GM19043 (cell line): Measurements from ENCODE around the gene LRCH3.
"Not testable (repeated sequence)": the region's sequence is repeated elsewhere in the genome, so short reads cannot be mapped to it uniquely, and the experiment has no call there.

Source experiments
- ATAC-seq: cut with Tn5 transposase; IDR thresholded peaks from one replicate; pipeline ENCODE4 v1.9.1; 2021; ENCODE audit warnings: low read depth; ENCODE audit not compliant: unreplicated experiment

The LRCH3 gene

DNA sequence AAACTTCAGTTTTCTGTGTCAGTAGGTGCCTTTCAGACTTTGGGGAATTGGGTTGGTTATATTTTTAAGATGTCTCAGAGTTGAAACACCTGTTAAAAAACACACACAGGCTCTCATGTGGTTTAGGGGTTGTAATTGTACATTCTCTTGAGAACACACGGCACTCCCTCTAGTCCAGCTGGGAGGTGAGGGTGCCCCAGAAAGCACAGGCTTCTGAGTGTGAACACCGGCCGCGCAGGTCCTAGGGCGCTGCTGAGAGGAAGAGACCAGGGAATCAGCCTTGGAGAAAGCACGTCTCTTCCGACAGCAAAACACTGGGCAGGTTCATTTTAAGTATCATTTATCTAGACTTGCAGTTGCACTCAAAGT, 90.9 kb downstream of the LRCH3 start:
- no peak for ATAC-seq

DNA sequence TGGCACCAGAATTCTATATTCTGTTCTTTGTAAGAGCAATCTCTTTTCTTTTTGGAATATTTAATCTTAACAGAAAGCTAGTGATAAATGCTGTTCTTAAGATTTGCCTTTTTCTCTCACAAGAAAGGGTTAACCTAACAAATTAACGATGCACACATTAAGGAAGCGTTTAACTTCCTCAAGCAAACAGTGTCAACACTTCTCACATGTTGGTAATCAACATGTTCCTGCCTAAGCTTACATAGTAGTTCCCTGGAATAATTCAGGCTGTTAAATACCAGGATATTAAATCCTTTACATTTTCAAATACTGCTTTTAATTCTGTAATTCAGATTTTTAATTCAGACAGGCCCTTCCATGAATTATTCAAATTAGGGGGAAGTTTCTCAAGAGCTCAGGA, 91.5 kb downstream of the LRCH3 start:
- no peak for ATAC-seq

DNA sequence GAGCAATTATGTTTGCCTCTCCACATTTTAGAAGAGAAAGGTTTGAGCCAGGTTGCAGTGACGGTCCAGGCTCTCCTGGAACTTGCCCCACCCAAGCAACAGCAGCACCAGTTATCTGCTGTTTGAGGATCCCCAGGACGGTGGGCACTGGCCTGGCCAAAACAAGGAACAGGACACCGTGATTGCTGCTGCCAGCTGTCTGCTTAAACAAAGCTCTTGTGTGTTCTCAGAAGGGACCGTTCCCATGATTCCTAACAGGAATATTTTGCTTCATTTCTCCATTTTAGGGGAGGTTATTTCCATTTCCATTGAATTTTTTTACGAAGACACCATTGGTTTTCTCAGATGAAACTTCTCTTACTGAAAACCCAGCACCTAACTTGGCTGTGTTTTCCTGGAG, 92.5 kb downstream of the LRCH3 start:
- no peak for ATAC-seq

DNA sequence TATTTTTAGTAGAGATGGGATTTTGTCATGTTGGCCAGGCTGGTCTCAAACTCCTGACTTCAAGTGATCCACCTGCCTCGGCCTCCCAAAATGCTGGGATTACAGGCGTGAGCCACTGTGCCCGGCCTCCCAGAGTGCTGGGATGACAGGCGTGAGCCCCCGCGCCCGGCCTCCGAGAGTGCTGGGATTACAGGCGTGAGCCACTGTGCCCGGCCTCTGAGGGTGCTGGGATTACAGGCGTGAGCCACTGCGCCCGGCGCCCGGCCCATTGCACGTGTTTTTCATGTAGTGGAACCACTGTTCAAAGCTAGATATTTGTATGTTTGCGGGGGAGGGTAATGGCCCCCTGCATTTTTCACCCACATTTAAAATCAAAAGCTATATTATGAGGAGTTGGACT, 93.3 kb downstream of the LRCH3 start:
- ATAC-seq = not testable (repeated sequence)

DNA sequence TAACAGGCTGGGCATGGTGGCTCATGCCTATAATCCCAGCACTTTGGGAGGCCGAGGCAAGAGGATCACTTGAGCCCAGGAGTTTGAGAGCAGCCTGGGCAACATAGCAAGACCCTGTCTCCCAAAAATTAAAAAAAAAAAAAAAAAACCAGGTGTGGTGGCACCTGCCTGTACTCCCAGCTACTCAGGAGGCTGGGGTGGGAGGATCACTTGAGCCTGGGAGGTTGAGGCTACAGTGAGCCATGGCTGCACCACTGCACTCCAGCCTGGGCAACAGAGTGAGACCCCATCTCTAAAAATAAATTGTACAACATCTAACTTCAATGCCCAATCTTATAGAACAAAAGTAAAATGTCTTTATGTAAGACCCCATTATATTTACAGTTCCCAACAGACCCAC, 95.0 kb downstream of the LRCH3 start:
- ATAC-seq = not testable (repeated sequence)

DNA sequence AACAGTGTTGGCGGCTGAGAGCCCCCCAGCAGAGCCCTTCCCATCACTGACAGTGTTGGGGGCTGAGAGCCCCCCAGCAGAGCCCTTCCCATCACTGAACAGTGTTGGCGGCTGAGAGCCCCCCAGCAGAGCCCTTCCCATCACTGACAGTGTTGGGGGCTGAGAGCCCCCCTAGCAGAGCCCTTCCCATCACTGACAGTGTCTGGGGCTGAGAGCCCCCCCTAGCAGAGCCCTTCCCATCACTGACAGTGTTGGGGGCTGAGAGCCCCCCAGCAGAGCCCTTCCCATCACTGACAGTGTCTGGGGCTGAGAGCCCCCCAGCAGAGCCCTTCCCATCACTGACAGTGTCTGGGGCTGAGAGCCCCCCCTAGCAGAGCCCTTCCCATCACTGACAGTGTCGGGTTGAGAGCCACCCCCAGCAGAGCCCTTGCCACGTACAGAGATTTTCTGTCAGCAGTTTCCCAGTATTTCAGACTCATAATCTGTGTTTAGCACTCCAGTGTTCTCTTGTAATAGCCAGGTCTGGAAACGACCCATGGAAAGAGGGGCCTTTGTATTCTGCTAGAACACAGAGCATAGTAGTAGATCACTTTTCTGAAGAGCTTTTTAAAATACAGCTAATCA, 96.5 kb downstream of the LRCH3 start:
- not testable (repeated sequence) for ATAC-seq

DNA sequence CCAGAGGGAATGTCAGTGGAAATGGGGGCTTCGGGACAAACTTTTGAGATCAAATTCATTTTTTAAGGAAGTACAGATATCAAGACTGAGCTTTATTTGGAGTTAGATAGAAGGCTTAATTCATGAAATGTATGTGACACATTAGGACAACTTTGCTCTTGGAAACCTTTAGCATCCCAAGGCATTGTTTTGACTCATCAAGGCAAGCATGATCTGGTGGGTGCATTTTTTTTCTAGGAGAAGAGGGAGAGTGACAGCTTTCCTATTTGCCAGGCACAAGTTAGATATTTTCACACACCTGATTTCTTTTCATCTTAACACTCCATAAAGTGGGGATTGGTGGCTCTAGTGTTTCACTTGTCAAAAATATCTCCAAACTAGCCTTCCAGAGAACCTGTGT, 97.5 kb downstream of the LRCH3 start:
- ATAC-seq = no peak

DNA sequence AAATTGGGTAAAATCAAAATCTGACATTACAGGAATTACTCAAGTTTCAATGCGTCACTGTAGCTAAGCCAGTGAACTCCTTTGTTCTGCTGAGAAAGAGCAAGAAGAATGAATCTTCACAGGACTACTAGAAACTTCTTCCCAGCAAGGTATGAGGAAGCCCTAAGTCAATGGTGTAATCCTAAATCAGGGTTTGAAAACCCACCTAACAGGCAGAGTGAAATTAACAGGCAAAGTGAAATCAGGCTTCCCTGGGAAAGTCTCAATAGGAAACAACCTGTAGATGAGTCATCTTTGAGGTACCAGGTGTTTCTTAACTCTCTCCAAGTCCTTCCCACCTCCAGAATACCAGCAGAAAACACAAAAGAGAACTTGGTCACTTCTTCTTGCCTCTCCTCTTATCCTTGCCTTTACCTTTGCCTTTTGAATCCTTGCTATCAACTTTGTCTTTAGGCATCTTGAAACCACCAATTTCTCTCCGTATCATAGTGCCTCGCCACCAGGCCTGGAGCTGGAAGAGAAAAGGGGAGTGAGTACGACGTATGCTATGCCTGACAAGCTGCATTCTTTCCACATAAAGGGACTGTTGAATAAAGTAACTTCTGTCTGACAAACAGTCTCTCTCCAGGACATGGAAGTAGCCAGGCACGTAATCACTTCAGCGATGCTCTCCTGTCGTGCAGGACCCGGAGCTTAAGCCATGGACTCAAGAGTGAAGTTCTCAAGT, 98.3 kb downstream of the LRCH3 start:
- ATAC-seq = no peak

DNA sequence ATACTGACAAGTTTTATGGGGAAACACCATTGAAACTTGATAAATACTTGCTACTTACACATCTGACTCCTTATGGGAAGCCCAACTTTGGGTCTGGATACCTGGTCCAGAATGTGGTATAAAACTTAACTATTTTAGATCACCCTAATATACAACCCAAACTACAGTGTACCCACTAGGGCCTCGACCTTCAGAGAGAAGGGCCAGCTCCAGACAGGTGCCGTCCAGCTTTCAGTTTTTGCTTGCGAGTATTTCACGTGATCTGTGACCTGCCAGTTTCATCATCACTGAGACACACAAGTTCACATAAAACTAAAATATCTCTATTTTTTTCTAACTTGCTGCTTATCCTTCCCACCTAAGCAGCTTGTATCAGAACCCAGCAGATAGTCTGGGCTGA, 99.6 kb downstream of the LRCH3 start:
- no peak for ATAC-seq

DNA sequence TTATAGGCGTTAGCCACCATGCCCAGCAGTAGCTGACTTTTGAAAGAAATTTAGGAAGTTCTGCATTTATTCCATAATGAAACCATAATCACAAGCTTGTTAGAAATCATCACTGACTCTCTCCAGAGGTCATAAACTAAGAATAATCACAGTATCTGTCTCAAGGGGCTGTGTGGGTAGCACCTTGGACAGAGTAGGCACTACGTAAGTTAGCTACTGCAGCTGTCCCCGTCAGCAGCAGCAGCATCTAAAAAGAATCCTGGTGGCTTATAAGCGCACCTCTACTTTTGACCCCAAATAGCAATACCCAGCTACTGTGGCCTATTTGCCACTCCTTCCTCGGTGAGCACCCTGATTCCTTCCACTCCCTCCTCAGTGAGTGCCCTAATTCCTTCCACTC, 101.1 kb downstream of the LRCH3 start:
- ATAC-seq = no peak

DNA sequence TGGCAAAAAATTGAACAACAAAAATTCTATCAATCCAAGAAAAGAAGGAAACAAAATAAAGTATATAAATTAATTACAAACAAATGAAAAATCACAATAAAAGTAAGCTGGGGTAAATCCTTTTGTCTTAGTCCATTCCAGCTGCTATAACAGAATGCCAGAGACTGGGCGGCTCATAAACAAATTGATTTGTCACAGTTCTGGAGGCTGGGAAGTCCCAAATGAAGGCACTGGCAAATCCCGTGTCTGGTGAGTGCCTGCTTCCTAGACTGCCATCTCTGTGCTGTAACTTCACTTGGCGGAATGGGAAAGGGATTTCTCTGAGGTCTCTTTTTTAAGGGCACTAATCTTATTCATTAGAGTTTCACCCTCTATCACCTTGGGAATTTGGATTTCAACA, 105.4 kb downstream of the LRCH3 start:
- no peak for ATAC-seq

DNA sequence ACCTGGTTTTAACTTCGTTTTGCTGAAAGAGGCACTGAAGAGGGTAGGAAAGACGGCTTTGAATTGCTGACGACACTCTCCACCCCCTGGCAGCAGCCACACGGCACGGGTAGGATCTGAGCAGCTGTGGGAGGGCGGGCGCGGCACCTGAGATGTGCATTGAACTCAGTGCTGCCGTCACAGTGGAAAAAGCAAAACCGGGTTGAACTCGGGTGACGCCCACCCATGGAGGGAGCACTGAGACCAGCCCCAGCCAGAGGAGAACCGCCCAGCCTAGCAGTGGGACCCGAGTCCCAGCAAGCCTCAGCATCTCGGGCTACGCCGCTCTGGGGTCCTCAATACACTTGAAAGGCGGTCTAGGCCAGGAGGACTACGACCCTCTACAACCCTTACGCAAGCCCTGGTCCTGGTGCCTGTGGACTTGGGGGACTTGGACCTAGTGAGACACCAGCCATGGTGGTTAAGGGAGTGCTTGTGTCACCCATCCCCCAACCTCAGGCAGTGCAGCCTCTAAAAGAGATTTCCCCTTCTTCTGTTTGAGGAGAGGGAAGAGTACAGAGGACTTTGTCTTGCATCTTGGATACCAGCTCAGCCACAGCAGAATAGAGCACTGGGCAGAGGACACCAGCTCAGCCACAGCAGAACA, 108.9 kb downstream of the LRCH3 start:
- ATAC-seq = no peak

DNA sequence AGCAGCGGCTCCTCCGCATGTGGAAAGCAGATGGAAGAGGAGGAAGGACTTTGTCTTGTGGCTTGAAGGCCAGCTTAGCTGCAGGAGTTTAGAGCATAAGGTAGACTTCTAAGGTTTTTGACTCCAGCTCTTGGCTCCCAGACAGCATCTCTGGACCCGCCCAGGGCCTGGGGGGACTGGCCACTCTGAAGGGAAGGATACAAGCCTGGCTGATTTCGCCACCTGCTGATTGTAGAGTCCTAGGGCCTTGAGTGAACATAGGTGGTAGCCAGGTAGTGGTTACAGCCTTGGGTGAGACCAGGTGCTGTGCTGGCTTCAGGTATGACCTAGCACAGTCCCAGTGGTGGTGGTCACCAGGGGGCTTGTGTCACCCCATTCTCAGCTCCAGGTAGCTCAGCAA, 110.6 kb downstream of the LRCH3 start:
- no peak for ATAC-seq

DNA sequence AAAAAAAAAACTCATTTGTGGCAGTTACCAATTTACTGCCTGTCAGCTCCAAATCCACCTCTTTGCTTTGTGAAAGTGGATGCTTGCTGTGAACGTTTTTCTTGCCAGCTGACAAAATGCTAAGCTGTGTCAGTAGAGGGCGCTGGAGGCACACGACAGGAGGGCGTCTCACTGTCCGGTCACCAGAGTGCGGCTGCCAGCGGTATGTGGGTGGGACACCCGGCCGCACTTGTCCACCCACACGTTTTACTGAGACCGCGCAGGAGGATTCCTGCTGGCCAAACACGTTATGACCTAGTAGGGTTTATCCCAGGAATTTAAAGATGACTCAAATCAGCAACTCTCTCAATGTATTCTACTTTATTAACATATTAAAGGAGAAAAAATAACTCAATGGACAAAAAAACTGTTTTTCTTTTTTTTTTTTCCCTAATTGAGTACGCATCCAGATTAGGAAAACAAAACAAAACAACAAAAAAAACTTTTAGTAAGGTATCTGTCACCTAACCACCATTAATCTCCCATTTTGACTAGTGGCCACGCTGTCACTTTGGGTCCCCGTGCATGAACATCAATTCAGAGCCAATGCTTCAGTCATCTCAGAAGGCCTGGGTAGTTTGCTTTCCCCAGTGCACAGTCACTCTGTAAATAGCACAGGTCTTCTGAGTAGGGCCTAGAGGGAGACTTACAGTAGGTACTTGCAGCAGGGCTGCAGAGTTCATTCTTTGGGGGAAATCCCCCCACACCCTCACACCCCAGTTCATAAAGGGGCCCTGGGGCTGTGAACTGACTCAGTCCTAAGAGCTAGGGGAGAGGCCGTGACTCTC, 115.2 kb downstream of the LRCH3 start:
- peak; percentile 81 for ATAC-seq

DNA sequence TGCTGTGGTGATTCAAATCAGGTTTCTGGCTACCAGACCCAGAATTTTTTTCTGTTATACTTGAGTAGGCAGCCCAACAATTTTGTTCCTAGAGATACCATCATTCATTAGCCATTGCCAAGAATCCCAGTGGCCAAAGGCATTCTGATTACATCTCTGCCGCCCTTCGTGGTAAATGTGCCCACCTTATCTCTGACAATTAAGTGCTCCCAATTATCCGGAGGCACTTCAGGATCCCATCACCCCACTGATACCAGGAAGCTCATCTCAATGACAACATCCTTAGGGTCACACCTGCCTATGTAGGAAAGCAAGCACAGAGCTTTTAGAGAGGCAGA, 115.8 kb downstream of the LRCH3 start:
- ATAC-seq = no peak

DNA sequence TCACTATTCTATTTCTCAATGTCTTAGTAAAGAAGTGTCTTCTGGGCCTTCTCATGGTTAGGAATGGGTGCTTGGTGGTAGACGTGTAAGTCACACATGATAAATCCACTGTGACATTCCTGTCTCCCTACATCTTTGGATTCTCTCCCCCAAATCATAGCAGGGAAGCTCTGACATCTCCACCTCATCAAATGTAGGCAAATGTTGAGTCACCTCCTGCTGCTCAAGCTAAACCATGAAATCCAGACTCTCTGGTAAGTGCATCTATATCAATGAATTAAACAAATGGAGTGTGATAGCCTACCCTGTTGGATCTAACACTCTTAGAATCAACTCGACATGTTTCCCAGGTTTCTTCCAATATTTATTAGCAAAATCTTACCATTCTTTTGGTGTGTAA, 116.1 kb downstream of the LRCH3 start:
- ATAC-seq = no peak

DNA sequence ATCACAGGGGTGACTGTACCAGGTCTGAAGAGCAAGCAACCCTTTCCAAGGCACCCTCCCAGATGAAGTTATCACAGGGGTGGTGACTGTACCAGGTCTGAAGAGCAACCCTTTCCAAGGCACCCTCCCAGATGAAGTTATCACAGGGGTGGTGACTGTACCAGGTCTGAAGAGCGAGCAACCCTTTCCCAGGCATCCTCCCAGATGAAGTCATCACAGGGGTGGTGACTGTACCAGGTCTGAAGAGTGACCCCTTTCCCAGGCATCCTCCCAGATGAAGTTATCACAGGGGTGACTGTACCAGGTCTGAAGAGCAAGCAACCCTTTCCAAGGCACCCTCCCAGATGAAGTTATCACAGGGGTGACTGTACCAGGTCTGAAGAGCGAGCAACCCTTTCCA, 117.5 kb downstream of the LRCH3 start:
- ATAC-seq = not testable (repeated sequence)

DNA sequence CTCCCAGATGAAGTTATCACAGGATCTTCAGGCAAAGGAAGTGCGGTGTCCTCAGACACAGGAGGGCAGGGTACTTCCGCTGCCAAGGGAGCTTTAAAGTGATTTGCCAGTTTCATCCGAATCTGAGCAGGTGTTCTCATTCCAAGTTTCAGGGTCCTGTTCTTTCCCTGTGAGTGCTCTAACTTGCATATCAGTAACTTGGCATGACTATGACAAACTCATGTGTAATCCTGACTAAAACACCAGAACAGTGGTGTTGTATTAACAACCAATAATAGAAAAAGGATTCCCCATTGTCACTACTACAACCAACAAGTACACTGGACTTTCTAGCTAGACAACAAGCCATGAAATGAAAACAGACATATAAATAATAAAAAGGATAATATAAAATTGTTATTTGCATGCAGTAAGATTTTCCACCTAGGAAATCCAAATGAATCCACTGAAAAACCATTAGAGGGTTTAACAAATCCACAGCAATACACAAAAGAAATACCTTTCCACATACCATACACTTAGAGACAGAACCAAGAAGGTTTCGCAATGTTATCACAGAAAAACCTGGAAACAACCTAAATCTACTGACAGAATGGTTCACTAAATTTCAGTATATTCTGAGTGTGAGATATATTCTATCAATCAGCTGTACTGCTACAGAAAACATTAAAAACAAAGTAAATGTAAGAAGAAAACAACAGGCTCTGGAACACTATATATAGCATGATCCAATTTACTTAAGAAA, 118.1 kb downstream of the LRCH3 start:
- no peak for ATAC-seq

DNA sequence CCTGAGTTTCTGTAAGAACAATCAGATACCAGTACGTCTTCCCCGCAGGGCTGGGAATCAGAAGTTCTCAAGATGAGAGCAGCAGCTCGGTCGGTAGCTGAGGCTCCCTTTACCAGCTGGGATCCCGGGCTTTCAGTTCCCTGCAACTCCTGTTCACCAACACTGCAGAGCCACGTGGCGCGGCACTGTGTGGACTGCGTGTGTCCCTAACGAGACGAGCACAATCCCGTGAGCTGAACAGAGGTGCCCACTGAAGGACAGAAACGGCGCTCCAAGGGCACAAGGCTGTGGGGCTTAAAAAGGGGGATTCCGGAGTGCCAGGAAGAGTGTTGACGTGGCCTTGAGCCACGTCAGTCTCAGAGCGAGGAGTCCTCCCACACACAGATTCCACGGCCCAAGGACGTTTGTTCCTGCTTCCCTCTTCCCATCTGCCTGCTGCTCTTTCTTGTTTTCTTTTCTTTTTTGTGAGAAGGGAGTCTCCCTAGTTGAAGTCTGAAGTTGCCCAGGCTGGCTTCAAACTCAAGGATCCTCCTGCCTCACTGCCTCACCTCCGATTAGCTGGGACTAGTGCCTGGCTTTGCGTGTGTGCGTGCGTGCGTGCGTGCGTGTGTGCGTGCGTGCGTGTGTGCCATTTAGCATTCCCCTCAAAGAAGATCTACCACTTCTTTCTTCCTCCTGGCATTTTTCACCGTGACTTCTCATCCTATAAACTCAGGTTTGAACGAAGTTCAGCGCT, 121.9 kb downstream of the LRCH3 start:
- ATAC-seq = no peak
